GM19351 (cell line): Measurements from ENCODE around the gene PSMD5.

ENCODE experiments used
- ATAC-seq: cut with Tn5 transposase; IDR thresholded peaks from one replicate; pipeline ENCODE4 v1.9.1; 2021; ENCODE audit warnings: mild to moderate bottlenecking, moderate library complexity; ENCODE audit not compliant: unreplicated experiment

The PSMD5 gene

DNA sequence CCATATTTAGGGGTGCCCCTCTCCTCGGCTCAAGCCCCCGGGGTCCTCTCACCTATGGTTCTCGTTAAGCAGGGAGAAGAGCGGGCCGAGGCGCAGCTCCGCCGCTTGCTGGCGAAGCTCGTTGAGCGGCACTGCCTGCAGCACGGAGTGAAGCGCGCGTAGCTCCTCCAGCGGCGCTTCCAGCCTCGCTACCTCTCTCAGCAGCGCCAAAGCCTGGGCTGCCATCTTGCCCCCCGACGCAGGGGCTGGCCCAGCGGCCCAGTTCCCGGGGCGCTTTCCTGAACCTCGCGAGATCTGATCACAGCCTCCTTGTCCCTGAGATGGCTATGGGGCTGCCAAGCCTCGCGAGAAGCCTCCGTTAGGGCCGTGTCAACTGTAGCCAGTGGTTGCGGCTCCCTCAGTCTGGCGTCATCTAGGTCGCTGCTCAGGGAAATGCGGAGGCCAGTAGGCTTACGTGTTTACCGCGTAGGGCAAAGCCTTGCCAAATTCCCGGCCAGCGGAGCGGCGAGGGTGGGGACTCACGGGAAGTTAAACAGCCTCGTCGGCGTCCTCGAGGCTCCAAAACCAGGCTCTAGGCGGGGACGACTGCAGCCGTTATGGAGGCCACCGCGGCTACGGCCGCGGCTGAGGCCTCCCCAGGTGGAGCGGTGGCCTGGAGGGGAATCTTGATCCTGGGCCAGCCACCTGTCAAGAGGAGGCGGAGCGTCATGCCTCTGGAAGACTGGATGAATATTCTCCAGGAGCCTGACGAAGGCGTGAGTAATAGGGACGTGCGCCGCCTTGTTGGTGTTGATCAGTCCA lies at the start of gene PSMD5:
Gene PSMD5 (minus strand): TSS at position 238 of the 801 bp plus-strand sequence. CDS start 13 bp downstream, at position 225.
- peak; percentile 99 for ATAC-seq

DNA sequence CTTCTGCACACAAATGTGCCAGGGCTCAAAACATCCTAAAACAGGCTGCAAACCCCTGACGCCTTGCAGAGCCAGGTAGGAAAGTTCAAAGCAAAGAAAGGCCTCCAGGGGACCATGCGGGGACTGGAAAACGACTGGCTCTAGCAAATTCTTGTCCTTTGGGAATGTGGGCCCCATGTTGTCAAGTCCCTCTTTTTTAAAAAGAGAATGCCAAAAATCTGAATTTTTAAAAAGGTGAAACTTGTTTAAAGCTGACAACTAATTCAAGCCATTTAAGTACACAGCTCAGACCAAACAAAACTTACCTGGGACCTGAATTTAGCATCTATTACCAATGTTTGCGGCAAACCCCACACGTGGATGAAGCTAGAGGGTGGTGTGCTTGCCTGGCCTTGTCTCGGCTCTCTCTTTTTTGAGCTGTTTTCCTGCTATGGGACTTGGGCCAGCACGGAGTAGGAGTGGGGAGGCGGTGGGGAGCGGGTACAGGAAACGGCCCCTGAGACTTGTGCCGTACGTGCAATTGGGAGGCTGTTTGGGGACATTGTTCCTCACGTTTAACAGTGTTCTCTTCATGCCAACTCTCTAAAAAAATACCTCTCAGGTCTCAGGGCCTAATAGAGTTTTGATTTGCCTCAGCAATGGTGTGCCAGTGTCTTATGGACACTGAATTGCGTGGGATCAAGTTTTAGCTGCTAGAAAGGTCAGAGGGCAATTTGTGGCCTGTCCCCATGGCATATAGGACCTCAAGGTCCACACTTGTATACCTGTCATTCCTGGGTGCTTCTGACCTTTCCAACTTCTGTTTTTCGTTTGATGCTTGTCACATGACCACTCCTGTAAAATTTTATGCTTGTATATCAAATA lies 49.4 kb upstream of the PSMD5 start:
- ATAC-seq, result peak; percentile 28

DNA sequence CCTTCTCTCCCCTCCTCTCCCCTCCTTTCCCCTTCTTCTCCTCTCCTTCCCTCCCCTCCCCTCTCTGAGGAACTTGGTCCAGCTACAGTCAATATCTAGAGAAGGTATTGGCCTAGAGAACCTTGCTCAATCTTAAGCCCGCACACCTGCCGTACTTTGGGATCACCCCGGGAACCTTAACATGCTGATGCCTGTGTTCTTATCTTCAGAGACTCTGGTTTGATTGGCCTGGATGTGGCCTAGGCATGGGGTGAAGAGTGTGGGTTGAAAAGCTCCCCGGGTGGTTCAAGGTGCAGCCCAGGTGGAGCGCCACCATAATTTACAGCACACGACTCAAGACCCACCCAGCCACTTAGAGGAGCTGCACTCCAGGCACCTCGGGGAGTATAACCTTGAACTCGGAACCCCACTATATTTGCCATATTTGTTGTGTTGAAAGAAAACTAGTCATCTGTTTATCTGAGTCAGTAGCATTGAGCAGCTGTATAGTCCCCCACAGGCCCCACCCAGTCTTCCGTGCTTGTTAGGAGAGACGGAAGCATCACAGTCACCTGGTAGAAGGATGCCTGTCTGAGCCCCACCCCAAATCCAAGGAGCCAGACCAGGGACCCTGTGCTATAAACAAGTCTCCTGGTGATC lies 48.6 kb upstream of the PSMD5 start:
- ATAC-seq, result no peak

DNA sequence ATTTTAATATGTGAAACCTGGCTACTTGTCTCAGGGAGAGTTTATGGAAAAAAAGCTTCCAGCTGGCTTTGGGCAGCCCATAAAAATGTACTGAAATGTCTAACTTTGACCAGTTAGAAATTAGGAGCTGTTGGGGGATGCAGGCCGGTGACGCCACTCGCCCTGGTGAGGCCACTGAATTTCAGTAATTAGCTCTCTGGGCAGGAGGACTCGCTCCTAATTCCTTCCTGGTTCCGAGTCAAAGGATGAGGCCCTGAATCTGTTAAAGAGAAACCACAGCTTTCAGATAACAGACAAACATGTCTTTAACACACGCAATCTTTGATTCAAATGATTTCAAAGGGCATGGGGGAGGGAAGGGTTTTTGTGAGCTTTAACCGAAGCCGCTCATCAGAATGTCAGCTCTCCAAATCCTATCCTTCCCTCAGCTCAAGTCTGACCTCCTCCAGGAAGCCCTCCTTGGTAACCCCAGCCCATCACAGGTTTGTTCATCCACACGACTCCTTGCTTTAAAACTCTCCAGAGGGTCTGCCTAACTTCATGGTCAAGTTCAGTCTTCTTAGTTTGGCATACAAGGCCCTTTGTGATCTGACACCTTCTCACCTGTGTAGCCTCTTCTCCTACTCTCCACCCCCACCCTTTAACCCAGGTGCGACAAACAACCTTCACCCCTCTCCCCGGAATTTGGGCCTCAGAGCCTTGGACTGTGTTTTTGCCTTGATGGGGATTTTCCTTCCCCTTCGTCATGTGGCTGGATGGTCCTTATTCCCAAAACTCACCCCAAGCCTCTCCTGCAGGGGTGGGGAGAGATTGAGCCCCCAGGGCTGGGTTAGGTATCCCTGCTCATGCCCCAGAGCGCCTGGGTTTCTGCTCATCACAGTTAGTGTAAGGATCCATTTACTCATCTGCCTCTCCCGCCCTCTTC lies 47.9 kb upstream of the PSMD5 start:
- ATAC-seq, result no peak

DNA sequence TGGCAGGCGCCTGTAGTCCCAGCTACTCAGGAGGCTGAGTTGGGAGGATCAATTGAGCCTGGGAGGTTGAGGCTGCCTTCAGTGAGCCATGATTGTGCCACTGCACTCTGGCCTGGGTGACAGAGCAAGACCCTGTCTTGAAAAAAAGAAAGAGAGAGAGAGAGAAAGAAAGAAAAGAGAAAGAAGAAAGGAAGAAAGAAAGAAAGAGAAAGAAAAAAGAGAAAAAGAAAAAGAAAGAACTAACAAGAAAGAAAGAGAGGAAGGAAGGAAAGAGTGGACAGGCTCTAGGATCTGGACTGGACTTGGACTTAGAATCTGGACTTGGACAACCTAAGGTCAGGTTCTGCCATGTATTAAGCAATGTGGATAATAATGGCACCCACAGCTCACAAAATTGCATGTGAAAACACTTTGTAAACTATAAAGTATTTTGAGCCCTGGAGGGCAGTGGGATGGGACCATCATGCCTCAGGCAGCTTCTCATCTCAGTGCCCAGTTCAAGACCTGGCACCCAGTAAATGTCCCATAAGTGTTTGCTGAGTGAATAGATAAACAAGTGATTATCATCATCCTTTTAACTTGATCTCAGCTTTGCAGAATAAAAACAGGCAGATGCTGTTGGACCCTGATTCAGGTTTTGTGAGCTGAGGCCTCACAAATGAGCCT lies 47.0 kb upstream of the PSMD5 start:
- ATAC-seq, result no peak

DNA sequence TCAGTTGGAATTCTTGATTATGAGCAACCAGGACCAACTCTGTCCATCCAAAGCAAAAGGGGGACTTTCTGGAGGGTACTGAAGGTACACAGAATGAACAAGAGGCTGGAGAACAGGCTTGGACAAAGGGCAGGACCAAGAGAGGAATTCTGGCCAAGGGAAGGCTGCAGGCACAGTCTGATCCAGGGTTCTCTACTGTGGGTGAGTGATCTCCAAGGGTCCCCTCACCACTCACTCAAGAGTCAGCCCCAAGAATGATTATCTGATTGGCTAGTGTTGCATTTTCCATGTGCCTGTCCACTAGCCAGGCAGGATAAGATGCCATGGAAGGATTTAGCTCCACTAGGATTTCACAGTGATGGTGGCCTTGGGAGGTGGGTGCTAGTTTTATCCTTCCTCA lies 45.9 kb upstream of the PSMD5 start:
- ATAC-seq, result no peak

DNA sequence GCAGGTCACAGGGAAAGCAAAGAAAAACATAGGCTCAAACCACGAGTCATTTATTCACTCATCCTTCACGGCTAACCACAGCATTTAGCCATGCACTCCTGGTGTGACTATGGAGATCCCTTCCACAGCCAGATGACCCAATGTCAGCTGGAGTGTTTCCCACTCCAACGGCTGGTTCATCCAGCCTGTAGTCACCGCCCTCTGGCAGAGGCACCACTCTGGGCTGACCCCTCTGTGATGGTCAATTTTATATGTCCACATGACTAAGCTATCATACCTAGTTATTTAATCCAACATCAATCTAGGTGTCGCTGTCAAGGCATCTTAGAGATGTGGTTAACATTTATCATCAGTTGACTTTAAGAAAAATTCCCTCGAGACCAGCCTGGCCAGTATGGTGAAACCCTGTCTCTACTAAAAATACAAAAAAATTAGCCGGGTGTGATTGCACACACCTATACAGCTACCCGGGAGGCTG lies 43.8 kb upstream of the PSMD5 start:
- no peak for ATAC-seq

DNA sequence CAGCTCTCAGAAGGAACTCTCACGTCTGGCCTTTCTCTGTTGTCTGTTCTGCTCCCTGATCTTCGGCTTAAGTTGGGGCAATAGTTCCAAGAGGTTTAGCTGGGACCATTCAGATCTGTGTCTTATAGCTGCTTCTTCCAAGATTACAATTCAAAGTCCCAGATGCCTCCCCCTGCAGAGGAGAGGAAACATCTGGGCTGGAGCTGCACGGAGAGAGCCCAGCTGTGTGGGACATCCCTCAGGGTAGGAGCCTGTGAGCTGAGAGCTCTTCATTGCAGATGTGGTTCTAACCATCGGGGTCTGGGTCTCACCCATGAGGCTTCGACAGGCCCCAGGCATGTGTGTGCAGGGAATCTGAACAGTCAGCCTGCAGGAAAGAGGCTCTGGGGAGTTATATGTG lies 43.2 kb upstream of the PSMD5 start:
- ATAC-seq, result no peak

DNA sequence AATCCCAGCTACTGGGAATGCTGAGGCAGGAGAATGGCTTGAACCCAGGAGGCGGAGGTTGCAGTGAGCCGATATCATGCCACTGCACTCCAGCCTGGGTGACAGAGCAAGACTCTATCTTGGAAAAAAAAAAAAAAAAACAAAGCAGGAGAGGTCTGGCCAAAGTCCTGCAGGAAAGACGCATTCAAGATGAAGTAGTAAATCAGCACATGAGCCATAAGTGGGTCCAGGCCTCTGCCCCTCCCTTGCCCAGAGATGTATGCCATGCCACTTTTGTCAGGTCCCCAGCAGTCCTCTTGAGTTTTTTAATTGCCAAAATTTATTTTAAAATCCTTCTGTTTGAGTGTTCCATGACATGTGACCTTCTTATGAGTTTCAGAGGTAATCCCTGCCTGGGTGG lies 42.7 kb upstream of the PSMD5 start:
- no peak for ATAC-seq

DNA sequence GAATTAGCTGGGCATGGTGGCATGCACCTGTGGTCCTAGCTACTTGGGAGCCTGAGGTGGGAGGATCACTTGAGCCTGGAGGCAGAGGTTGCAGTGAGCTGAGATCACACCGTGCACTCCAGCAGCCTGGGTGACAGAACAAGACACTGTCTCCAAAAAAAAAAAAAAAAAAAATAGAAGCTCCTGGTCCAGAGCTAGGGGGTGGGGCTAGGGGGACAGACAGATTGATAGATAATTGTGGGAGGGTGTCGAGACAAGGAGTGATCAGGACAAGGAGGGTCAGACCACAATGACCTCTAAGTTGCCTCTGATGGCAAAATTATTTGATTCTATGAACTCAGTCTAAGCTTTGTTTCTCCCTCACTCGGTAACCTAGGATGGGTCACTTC lies 40.9 kb upstream of the PSMD5 start:
- no peak for ATAC-seq

DNA sequence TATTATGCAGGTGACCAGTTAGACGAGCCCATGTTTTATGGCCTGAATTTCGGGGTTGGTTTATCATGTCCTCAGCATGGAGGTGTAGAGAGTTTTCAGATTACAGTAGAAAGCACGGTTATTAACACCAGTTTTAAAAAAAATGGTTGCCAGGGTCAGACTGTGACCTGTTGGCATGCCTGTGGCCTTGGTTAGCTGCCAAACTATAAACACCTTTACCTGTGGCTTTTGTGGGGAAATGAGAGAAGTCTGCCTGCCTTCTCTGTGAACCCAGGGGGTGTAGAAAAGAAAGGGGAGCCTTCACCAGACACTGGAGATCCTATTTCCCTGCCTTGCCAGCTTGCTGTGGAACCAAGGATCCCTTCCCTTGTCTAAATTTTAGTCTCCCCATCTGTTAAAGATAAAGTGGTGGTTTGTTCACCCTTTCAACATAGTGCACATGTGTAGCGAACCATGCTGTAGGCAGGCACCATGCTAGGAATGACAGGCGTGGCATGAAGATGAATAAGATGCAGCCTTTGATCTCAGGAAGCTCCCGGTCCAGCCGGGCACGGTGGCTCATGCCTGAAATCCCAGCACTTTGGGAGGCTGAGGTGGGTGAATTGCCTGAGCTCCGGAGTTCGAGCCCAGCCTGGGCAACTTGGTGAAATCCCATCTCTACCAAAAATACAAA lies 40.3 kb upstream of the PSMD5 start:
- ATAC-seq, result no peak

DNA sequence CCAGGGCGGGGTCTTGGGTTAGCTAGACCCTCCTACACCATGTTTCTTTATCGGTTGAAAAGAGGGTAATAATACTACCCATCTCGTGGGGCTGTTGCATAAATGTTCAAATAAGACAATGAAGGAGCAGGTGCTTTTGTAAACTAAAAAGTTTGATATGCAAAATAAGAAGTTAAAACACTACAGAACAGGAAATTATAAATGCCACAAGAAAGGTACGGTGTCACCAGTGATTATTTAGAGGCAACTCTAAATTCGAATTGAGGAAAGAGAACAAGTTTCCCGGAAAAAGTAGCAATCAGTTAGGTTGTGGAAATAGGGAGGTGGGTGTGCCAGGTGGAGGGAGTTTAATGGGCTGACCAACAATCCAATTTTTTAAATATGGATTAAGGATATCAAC lies 36.7 kb upstream of the PSMD5 start:
- ATAC-seq, result no peak

DNA sequence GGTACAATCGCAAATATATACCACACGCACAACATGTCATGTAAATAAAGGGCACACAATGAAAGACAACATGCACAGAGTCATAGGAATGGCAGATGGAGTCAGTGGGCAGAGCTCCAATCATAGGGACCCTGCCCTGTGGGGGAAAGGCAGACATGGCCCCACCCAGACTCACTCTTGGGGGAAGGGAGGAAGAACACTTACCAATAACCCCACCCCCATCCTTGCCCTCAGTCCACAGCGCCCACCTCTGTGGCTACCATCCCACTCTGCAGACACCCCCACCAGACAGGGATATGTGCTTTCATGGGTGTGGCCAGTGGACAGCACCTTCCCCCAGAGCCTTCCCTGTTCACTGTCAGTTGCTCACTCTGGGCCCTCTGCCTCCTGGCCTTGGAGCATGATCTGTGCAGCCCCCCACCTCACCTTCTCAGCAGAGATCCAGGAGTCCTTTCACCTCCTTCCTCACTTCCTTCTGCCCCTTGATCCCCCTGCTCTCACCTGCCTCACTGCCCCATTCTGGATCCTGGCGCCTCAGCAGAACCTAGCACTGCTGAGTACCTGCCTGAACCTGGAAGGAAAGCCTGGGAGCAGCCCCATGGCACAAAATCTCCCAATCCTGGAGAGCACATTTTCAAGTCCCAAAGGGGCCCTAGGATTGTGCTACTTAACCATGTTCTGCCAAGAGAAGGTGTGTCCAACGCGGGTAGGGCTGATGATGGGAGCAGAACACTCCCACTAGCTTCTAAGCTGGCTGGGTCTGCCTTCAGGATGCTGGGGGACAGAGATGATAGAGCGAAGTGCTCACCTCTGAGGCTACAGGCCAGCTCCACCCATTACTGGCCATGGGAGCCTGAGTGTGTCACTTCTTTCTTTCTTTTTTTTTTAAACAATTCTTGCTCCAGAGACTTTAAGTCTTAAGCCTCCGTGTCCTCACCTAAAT lies 35.7 kb upstream of the PSMD5 start:
- ATAC-seq, result no peak

DNA sequence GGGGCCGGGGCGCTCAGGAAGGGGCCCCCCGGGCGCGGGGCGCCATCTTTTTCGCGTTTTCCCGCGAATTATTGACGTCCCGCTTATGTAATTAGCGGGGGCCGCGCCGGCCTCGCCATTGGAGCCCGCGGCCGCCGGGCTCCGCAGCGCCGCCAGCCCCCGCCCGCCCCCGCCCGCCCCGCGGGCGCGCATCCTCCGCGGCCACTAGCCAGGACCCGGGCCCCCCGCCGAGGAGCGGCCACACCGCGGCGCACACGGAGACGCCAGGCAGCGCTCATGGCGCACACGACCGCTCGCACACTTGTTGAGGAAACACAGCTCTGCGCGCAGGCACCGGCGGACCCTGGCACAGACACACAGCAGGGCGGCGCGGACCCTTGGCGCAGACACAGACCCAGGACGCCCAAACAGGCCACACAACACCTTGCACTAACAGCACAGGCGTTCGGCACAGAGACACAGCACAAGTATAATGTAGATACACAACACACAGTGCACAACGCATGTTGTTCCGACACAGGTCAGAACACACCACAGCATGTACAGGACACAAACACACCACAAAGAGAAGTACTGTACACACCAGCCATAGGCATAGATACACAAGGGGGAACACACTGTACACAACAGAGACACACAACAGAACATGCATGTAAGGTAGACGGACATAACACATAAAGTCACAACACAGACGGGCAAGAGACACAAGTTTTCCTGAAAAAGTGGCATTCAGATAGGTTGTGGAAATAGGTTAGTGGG lies 34.7 kb upstream of the PSMD5 start:
- ATAC-seq, result peak; percentile 41

DNA sequence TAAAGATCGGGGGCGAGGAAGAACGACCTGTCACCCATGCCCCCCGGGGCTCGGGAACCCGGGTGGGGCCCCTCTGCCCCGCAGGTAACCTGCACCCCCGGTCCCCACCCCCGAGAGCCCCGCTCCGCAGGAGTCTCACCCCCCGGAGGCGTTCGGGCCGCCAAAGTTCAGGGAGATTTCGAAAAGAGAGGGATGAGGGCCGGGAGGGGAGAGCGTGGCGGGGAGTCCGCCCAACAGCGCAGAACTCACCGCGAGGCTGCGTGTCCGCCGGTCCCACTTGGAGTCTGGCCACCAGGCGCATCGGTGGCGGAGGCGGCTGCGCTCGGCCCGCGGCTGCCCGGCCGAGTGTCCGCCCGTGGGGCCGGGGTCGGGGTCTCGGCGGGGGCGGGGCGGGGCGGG lies 34.1 kb upstream of the PSMD5 start, which contains the start of gene PHF19:
Gene PHF19 (minus strand): TSS at position 347 of the 399 bp plus-strand sequence. CDS start 2,447 bp downstream, outside the sequence.
- ATAC-seq, result peak; percentile 6

DNA sequence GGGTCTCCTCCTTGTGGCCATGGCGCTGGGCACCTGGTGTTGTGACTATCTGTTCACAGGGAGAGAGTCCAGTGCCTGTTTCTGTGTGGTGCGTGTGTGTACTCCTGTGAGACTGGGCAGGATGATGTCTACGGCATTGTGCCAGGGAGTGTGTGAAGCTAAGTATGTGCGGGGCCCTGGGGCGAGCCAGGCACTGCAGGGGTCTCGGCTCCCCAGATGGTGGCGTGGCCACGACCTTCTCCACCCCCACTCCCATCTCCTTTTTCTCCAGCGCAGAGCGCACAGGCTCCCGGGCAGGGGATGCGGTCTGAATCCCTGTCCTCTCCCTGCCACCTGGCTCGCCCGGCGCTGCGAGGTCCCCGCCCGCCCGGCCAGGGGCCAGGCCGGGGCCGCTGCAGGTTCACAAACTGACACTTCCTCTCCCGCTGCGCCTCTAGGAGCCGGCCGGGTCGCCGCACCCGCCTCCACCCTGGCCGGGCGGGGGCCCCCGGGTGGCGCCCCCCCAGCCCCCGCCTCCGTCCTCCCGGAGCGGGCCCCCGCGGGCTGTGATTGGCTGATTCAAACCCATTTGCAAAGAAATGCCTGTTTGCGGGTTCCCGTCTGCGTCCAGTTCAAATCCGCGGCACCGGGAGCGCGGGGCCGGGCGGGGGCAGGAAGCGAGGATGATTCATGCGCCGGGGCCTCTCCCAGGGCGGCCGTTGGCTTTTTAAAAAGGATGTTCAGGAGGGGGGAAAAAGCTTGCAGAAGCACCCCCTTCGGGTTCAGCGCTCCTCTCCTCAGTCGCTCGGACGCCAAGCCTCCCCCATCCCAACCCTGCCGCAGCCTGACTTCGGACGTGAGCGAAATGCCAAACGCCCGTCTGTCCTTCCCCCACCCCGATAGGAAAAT lies 33.5 kb upstream of the PSMD5 start:
- ATAC-seq, result peak; percentile 61

DNA sequence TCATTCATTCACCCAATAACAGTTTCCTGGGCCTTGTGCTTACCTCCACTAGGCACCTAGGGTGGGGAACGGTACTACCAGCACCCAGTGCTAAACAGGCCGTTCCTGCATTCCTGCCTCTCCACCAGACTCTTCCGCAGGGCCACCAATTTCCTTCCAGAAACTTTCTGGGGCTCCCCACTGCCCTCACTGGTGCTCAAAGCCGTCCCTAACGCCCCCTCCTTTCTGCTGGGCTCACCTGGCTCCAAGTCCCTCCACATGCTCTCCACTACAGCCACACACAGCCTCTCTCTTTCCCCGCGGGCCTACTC lies 32.9 kb upstream of the PSMD5 start:
- ATAC-seq, result no peak
